K562 (cell line): ENCODE data around the gene B3GALT4. TPM values are rescaled to one million over a fixed set of nuclear protein-coding genes. Genes with fewer than 3 reads are reported as not detected.

Experiments used
- CBFA2T2 ChIP-seq: fragments of 450-650 bp; conservative IDR thresholded peaks from 2 replicates; pipeline ENCODE4 v1.6.1; 2017; ENCODE audit warnings: mild to moderate bottlenecking
- CBX1 ChIP-seq: sonication (generic); IDR thresholded peaks from 2 replicates; pipeline ENCODE4 v1.6.1; 2016; ENCODE audit warnings: antibody characterized with exemption, low read depth, mild to moderate bottlenecking
- ESRRA ChIP-seq: fragments of 450-650 bp; IDR thresholded peaks from 2 replicates; pipeline ENCODE4 v1.6.1; 2014; ENCODE audit warnings: low read depth, mild to moderate bottlenecking, moderate library complexity, borderline replicate concordance
- GTF2A2 ChIP-seq: IDR thresholded peaks from 2 replicates; pipeline ENCODE4 v1.6.1; 2016; ENCODE audit warnings: mild to moderate bottlenecking, missing genetic modification characterization, missing compliant biosample characterization
- HDAC2 ChIP-seq: fragments of 450-650 bp; IDR thresholded peaks from 2 replicates; pipeline ENCODE4 v1.6.1; 2016; ENCODE audit warnings: mild to moderate bottlenecking
- POLR2G ChIP-seq: fragments of 200-400 bp; formaldehyde crosslinking; IDR thresholded peaks from 2 replicates; pipeline ENCODE4 v1.6.1; 2017; ENCODE audit warnings: low read depth, mild to moderate bottlenecking, antibody characterized with exemption, low read length, moderate library complexity
- PREB ChIP-seq: sonication (generic); formaldehyde crosslinking; IDR thresholded peaks from 2 replicates; pipeline ENCODE4 v1.8.1; 2023; ENCODE audit warnings: mild to moderate bottlenecking, missing genetic modification reagents
- TEAD4 ChIP-seq, 2 experiments: sonication (generic) in 1 of 2; formaldehyde crosslinking in 1 of 2; IDR thresholded peaks; 2 replicates each; pipeline versions ENCODE4 v1.6.1 to v1.8.0; 2012 to 2022; ENCODE audit warnings: borderline replicate concordance in 1 of 2, inconsistent platforms in 1 of 2, low read length in 1 of 2, mild to moderate bottlenecking in 1 of 2, missing genetic modification reagents in 1 of 2
- ZKSCAN3 ChIP-seq: fragments of 250-450 bp; sonication (Bioruptor Pico); IDR thresholded peaks from 2 replicates; pipeline ENCODE4 v1.4.0; 2020
- ZNF407 ChIP-seq: fragments of 450-650 bp; IDR thresholded peaks from 2 replicates; pipeline ENCODE4 v1.6.1; 2016; ENCODE audit warnings: low read depth
- polyA plus RNA-seq, 8 experiments: library from polyadenylated mRNA; depleted of rRNA in 4 of 8; stranded (reverse) in 5 of 8; unstranded in 3 of 8; fragments of >200 nt; fragmentation: Nextera tagmentation in 2 of 8; fragmentation: Illumina TruSeq in 1 of 8; extraction: Ambion mirVana in 2 of 8; extraction: Trizol in 1 of 8; gene quantifications; 2 replicates each; pipeline versions ENCODE4 v1.2.1 to v1.2.3, GENCODE V29; 2011 to 2014; ENCODE audit warnings: inconsistent platforms in 1 of 8, missing spikeins in 1 of 8
- total RNA-seq, 7 experiments: library from RNA; depleted of rRNA in 6 of 7; stranded (reverse); fragments of >200 nt in 6 of 7; fragmentation: Illumina TruSeq in 2 of 7; extraction: Trizol in 2 of 7; gene quantifications; 2 replicates each; pipeline versions ENCODE4 v1.2.1 to v1.2.3, GENCODE V29; 2011 to 2021; ENCODE audit warnings: low replicate concordance in 1 of 7
- TF ChIP-seq, protein P1 (sequence below): fragments of 250-450 bp; sonication (Bioruptor Pico); IDR thresholded peaks from 2 replicates; pipeline ENCODE4 v1.8.0; 2022; ENCODE audit warnings: inconsistent platforms
- TF ChIP-seq, protein P2 (sequence below): fragments of 450-650 bp; formaldehyde crosslinking; IDR thresholded peaks from 2 replicates; pipeline ENCODE4 v1.4.0; 2020; ENCODE audit warnings: mild to moderate bottlenecking, moderate library complexity

Gene B3GALT4
- total and polyA plus RNA-seq, 9 of the 15 experiments (the other 6 are each of a cell fraction or from before 2014, with no cell fraction given): 0.11 to 1.3 (median 0.53) TPM; not detected in 1

DNA sequence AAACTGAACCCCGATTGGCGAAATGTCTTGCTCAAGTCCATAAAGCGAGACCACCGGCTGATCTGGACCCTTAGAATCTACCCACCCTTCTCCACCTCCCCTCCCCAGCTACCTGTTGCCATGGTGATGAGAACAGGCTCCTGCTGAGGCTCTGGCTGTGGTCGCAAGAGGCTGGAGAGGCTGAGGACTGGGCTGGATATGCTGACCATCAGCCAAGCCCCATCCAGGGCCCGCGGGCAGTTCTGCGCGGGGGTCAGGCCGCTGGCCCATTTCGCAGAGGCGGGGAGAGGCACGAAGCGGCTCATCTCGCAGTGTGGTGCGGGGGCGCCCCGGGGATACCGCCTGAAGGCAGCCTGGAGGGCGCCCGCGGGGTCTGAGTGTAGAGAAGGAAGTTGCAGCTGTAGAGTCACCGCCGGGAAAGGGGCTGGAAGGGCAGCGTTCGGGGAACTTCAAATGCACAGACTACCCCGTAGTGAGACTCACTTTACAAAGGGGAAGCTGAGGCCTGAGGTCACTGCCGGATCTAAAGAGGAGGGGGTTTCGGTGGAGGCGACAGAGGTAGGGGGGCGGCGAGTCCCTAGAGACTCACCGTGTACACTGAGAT lies 36.3 kb downstream of the B3GALT4 start (continued):
- no peak for TF ChIP-seq ZNF407
- TF ChIP-seq POLR2G: peak; percentile 58; the same call in 1 of the 2 replicates
- no peak for TF ChIP-seq CBFA2T2
- TF ChIP-seq HDAC2: no peak
- TF ChIP-seq, protein P1, sequence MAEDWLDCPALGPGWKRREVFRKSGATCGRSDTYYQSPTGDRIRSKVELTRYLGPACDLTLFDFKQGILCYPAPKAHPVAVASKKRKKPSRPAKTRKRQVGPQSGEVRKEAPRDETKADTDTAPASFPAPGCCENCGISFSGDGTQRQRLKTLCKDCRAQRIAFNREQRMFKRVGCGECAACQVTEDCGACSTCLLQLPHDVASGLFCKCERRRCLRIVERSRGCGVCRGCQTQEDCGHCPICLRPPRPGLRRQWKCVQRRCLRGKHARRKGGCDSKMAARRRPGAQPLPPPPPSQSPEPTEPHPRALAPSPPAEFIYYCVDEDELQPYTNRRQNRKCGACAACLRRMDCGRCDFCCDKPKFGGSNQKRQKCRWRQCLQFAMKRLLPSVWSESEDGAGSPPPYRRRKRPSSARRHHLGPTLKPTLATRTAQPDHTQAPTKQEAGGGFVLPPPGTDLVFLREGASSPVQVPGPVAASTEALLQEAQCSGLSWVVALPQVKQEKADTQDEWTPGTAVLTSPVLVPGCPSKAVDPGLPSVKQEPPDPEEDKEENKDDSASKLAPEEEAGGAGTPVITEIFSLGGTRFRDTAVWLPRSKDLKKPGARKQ: no peak
- TF ChIP-seq GTF2A2 (tag): no peak
- no peak for TF ChIP-seq ZKSCAN3 (CRISPR knock-in tag)
- TF ChIP-seq CBX1: peak; percentile 24; the same call in 1 of the 2 replicates
- TF ChIP-seq ESRRA: peak; percentile 30
- TF ChIP-seq PREB: 0 out of 2 replicates have a peak, but pooled peaks have one; percentile 33
- no peak for TF ChIP-seq TEAD4 (IDR thresholded peaks at IDR 0.05; ENCODE audit: low read length)
- no peak for TF ChIP-seq TEAD4 (CRISPR knock-in tag; IDR thresholded peaks at IDR 0.05; ENCODE audit: borderline replicate concordance)
- TF ChIP-seq, protein P2, sequence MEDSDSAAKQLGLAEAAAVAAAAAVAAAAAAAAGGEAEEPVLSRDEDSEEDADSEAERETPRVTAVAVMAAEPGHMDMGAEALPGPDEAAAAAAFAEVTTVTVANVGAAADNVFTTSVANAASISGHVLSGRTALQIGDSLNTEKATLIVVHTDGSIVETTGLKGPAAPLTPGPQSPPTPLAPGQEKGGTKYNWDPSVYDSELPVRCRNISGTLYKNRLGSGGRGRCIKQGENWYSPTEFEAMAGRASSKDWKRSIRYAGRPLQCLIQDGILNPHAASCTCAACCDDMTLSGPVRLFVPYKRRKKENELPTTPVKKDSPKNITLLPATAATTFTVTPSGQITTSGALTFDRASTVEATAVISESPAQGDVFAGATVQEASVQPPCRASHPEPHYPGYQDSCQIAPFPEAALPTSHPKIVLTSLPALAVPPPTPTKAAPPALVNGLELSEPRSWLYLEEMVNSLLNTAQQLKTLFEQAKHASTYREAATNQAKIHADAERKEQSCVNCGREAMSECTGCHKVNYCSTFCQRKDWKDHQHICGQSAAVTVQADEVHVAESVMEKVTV (CRISPR knock-in tag): no peak
